Fibroblast of the aortic adventitia (primary cell): ENCODE data around the gene COQ10A. TPM values are rescaled to one million over a fixed set of nuclear protein-coding genes. Genes with fewer than 3 reads are reported as not detected.
"Not testable (repeated sequence)": the region's sequence is repeated elsewhere in the genome, so short reads cannot be mapped to it uniquely, and the experiment has no call there.

ENCODE experiments used
- DNase-seq: peaks from one replicate; pipeline ENCODE4 v3.0.0-alpha.2; 2010; ENCODE audit warnings: low read depth
- H3K4me3 ChIP-seq: 2 replicates; pipeline ENCODE4 v1.5.1; 2011; ENCODE audit warnings: low read depth, mild to moderate bottlenecking, control low read depth, low read length, moderate library complexity
- CTCF ChIP-seq: IDR thresholded peaks from 2 replicates; pipeline ENCODE4 v1.5.1; 2011; ENCODE audit warnings: mild to moderate bottlenecking, low read length, control low read depth, inconsistent platforms; ENCODE audit not compliant: insufficient read depth
- total RNA-seq: library from RNA; depleted of rRNA; stranded (reverse); fragments of >200 nt; gene quantifications from 2 replicates; pipeline ENCODE4 v1.2.3, GENCODE V29; 2012; ENCODE audit warnings: low replicate concordance

COQ10A gene
- total RNA-seq, 1 donor = 8.0 TPM

- DNase-seq = no peak
Measured at GRCh38 chr12:56274299-56274698, 7.6 kb downstream of the COQ10A start.

GRCh38 chr12:56278905-56279304 is 12.2 kb downstream of the COQ10A start:
- no peak overlapping the region for H3K4me3 ChIP-seq

More at GRCh38 chr12:56274299-56274698, 7.6 kb downstream of the COQ10A start:
- TF ChIP-seq CTCF = no peak
- no peak overlapping the region for H3K4me3 ChIP-seq

GRCh38 chr12:56280849-56281248 is 14.1 kb downstream of the COQ10A start:
- TF ChIP-seq CTCF = no peak
- DNase-seq = no peak
- no peak overlapping the region for H3K4me3 ChIP-seq

More at GRCh38 chr12:56278905-56279304, 12.2 kb downstream of the COQ10A start:
- no peak for DNase-seq
- TF ChIP-seq CTCF = no peak

GRCh38 chr12:56282030-56282429 is 15.3 kb downstream of the COQ10A start:
- no peak for DNase-seq
- no peak overlapping the region for H3K4me3 ChIP-seq
- no peak for TF ChIP-seq CTCF

- no peak for DNase-seq
- no peak overlapping the region for H3K4me3 ChIP-seq
- no peak for TF ChIP-seq CTCF
Measured at GRCh38 chr12:56282579-56282978, 15.8 kb downstream of the COQ10A start.

GRCh38 chr12:56284263-56284662 is 17.5 kb downstream of the COQ10A start:
- DNase-seq, H3K4me3 ChIP-seq: not testable (repeated sequence)

- DNase-seq = peak; percentile 16
- no peak overlapping the region for H3K4me3 ChIP-seq
- no peak for TF ChIP-seq CTCF
Measured at GRCh38 chr12:56286044-56286830, 19.5 kb downstream of the COQ10A start.
